ENCODE data around the gene THSD7A. TPM values are rescaled to one million over a fixed set of nuclear protein-coding genes. Genes with fewer than 3 reads are reported as not detected.

THSD7A gene
- polyA plus RNA-seq, 3 donors from 2014 or later, result not detected

- no peak for DNase-seq
- H3K9me3 Mint-ChIP-seq, result peaks cover 0 to 7% (median 2%) of the 10 kb centered on the region in 6 donors
- H3K4me3 Mint-ChIP-seq, result no peak overlapping the region
- peaks cover 0 to 5% (median 3%) of the 10 kb centered on the region in 3 donors for H3K27me3 Mint-ChIP-seq (ENCODE audit: low read depth in 3 of 3)
- H3K4me1 Mint-ChIP-seq, result no peaks in the 10 kb centered on the region
- no peaks in the 10 kb centered on the region for H3K36me3 Mint-ChIP-seq
- H3K27ac Mint-ChIP-seq, result no peak overlapping the region
Measured at GRCh38 chr7:11833431-11833830, 1.4 kb upstream of the THSD7A start.

GRCh38 chr7:11831156-11831735 lies 752 bp downstream of the THSD7A start:
- Mint-ChIP-seq H3K9me3 (peaks cover 0 to 13% (median 3%) of the 10 kb centered on the region in 6 donors), H3K36me3 (no peaks in the 10 kb centered on the region), H3K27ac (no peak overlapping the region), H3K27me3 (ENCODE audit: low read depth in 3 of 3) (peaks cover 0 to 5% (median 3%) of the 10 kb centered on the region in 3 donors), H3K4me3 (no peak overlapping the region), H3K4me1 (no peaks in the 10 kb centered on the region)
- DNase-seq, result no peak

GRCh38 chr7:11830582-11831155 lies 1.3 kb downstream of the THSD7A start:
- H3K9me3 Mint-ChIP-seq, result peaks cover 0 to 13% (median 3%) of the 10 kb centered on the region in 6 donors
- DNase-seq, result no peak
- H3K36me3 Mint-ChIP-seq, result no peaks in the 10 kb centered on the region
- H3K27me3 Mint-ChIP-seq (ENCODE audit: low read depth in 3 of 3), result peaks cover 0 to 5% (median 3%) of the 10 kb centered on the region in 3 donors
- H3K27ac Mint-ChIP-seq, result no peak overlapping the region
- H3K4me1 Mint-ChIP-seq, result no peaks in the 10 kb centered on the region
- no peak overlapping the region for H3K4me3 Mint-ChIP-seq

- no peak overlapping the region for H3K27ac Mint-ChIP-seq
- H3K27me3 Mint-ChIP-seq (ENCODE audit: low read depth in 3 of 3), result peaks cover 0 to 5% (median 3%) of the 10 kb centered on the region in 3 donors
- DNase-seq, result no peak
- peaks cover 0 to 13% (median 3%) of the 10 kb centered on the region in 6 donors for H3K9me3 Mint-ChIP-seq
- H3K36me3 Mint-ChIP-seq, result no peaks in the 10 kb centered on the region
- H3K4me3 Mint-ChIP-seq, result no peak overlapping the region
- H3K4me1 Mint-ChIP-seq, result no peaks in the 10 kb centered on the region
Measured at GRCh38 chr7:11829954-11830353, 2.0 kb downstream of the THSD7A start.

GRCh38 chr7:11819947-11820346 lies 12.1 kb downstream of the THSD7A start:
- no peak overlapping the region for H3K4me3 Mint-ChIP-seq
- peaks cover 0 to 4% (median 0%) of the 10 kb centered on the region in 3 donors for H3K36me3 Mint-ChIP-seq

GRCh38 chr7:11819271-11819670 lies 12.7 kb downstream of the THSD7A start:
- DNase-seq, result no peak
- no peaks in the 10 kb centered on the region for H3K27me3 Mint-ChIP-seq (ENCODE audit: low read depth in 3 of 3)

More at GRCh38 chr7:11819947-11820346, 12.1 kb downstream of the THSD7A start:
- Mint-ChIP-seq H3K27ac (no peak overlapping the region), H3K9me3 (peaks cover 5 to 34% (median 14%) of the 10 kb centered on the region in 6 donors), H3K4me1 (no peaks in the 10 kb centered on the region), H3K27me3 (ENCODE audit: low read depth in 3 of 3) (no peaks in the 10 kb centered on the region)
- no peak for DNase-seq

GRCh38 chr7:11818281-11818680 lies 13.7 kb downstream of the THSD7A start:
- Mint-ChIP-seq H3K27me3 (ENCODE audit: low read depth in 3 of 3) (no peaks in the 10 kb centered on the region), H3K4me1 (no peaks in the 10 kb centered on the region), H3K4me3 (no peak overlapping the region), H3K27ac (no peak overlapping the region), H3K36me3 (peaks cover 0 to 4% (median 0%) of the 10 kb centered on the region in 3 donors), H3K9me3 (peaks cover 3 to 29% (median 13%) of the 10 kb centered on the region in 6 donors)
- DNase-seq, result no peak

More at GRCh38 chr7:11819271-11819670, 12.7 kb downstream of the THSD7A start:
- H3K36me3 Mint-ChIP-seq, result peaks cover 0 to 4% (median 0%) of the 10 kb centered on the region in 3 donors
- H3K27ac Mint-ChIP-seq, result no peak overlapping the region
- peaks cover 5 to 35% (median 14%) of the 10 kb centered on the region in 6 donors for H3K9me3 Mint-ChIP-seq
- no peak overlapping the region for H3K4me3 Mint-ChIP-seq
- H3K4me1 Mint-ChIP-seq, result no peaks in the 10 kb centered on the region

GRCh38 chr7:11817111-11817740 lies 14.8 kb downstream of the THSD7A start:
- Mint-ChIP-seq H3K27me3 (ENCODE audit: low read depth in 3 of 3) (no peaks in the 10 kb centered on the region), H3K36me3 (peaks cover 0 to 4% (median 0%) of the 10 kb centered on the region in 3 donors), H3K9me3 (peaks cover 3 to 27% (median 13%) of the 10 kb centered on the region in 6 donors), H3K27ac (no peak overlapping the region), H3K4me1 (no peaks in the 10 kb centered on the region), H3K4me3 (no peak overlapping the region)
- no peak for DNase-seq

GRCh38 chr7:11811709-11812108 lies 20.3 kb downstream of the THSD7A start:
- Mint-ChIP-seq H3K27me3 (ENCODE audit: low read depth in 3 of 3) (no peaks in the 10 kb centered on the region), H3K4me1 (no peaks in the 10 kb centered on the region), H3K27ac (no peak overlapping the region), H3K36me3 (no peaks in the 10 kb centered on the region), H3K4me3 (no peak overlapping the region), H3K9me3 (peaks cover 0 to 37% (median 8%) of the 10 kb centered on the region in 6 donors)
- no peak for DNase-seq

GRCh38 chr7:11810043-11810625 lies 21.9 kb downstream of the THSD7A start:
- peaks cover 0 to 27% (median 7%) of the 10 kb centered on the region in 6 donors for H3K9me3 Mint-ChIP-seq
- no peaks in the 10 kb centered on the region for H3K4me1 Mint-ChIP-seq
- DNase-seq, result no peak
- H3K36me3 Mint-ChIP-seq, result no peaks in the 10 kb centered on the region
- no peak overlapping the region for H3K27ac Mint-ChIP-seq
- no peaks in the 10 kb centered on the region for H3K27me3 Mint-ChIP-seq (ENCODE audit: low read depth in 3 of 3)
- no peak overlapping the region for H3K4me3 Mint-ChIP-seq

GRCh38 chr7:11807000-11807399 lies 25.0 kb downstream of the THSD7A start:
- no peaks in the 10 kb centered on the region for H3K27me3 Mint-ChIP-seq (ENCODE audit: low read depth in 3 of 3)
- H3K36me3 Mint-ChIP-seq, result no peaks in the 10 kb centered on the region
- no peak overlapping the region for H3K27ac Mint-ChIP-seq
- H3K4me1 Mint-ChIP-seq, result no peaks in the 10 kb centered on the region
- H3K9me3 Mint-ChIP-seq, result peaks cover 0 to 21% (median 8%) of the 10 kb centered on the region in 6 donors
- no peak overlapping the region for H3K4me3 Mint-ChIP-seq
- no peak for DNase-seq

- Mint-ChIP-seq H3K9me3 (peaks cover 0 to 18% (median 7%) of the 10 kb centered on the region in 6 donors), H3K27me3 (ENCODE audit: low read depth in 3 of 3) (no peaks in the 10 kb centered on the region), H3K36me3 (no peaks in the 10 kb centered on the region), H3K4me3 (no peak overlapping the region), H3K4me1 (no peaks in the 10 kb centered on the region), H3K27ac (no peak overlapping the region)
- DNase-seq, result no peak
Measured at GRCh38 chr7:11804621-11805020, 27.4 kb downstream of the THSD7A start.

- Mint-ChIP-seq H3K27ac (no peak overlapping the region), H3K9me3 (peaks cover 4 to 19% (median 10%) of the 10 kb centered on the region in 6 donors)
Measured at GRCh38 chr7:11795231-11795630, 36.8 kb downstream of the THSD7A start.

GRCh38 chr7:11792166-11792565 lies 39.8 kb downstream of the THSD7A start:
- DNase-seq, result no peak
- Mint-ChIP-seq H3K27ac (no peak overlapping the region), H3K4me3 (no peak overlapping the region), H3K9me3 (peaks cover 2 to 24% (median 12%) of the 10 kb centered on the region in 6 donors), H3K36me3 (no peaks in the 10 kb centered on the region), H3K4me1 (no peaks in the 10 kb centered on the region), H3K27me3 (ENCODE audit: low read depth in 3 of 3) (no peaks in the 10 kb centered on the region)

More at GRCh38 chr7:11795231-11795630, 36.8 kb downstream of the THSD7A start:
- Mint-ChIP-seq H3K4me3 (no peak overlapping the region), H3K4me1 (no peaks in the 10 kb centered on the region), H3K27me3 (ENCODE audit: low read depth in 3 of 3) (no peaks in the 10 kb centered on the region), H3K36me3 (no peaks in the 10 kb centered on the region)
- no peak for DNase-seq

Data from immature natural killer cell (primary cell).